Measurements from ENCODE around the gene NDFIP2. TPM values are rescaled to one million over a fixed set of nuclear protein-coding genes. Genes with fewer than 3 reads are reported as not detected.

Gene NDFIP2
- total RNA-seq, 1 donor from 2014 or later = 30.4 TPM

DNA sequence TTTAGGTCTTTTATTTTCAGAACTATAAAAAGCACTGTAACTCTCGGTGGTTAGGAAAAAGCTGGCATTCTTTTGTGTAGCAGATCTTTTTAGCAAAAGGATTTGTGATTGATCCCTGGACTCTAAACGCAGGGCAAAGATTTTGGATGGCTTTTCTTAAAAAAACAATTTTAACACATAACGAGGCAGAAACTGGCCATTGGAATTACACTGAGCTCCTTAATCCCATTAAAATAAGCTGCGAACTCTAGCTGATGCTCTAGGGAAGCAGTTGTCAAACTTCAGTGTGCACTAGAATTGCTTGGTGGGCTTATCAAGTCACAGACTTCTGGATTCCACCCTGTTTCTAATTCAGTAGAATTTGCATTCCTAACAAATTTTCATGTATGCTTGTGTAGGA lies 33.8 kb upstream of the NDFIP2 start:
- peaks cover 21% of the 10 kb centered on the region for H3K4me1 Mint-ChIP-seq (ENCODE audit: unreplicated experiment)
- peaks cover 2% of the 10 kb centered on the region for H3K27me3 Mint-ChIP-seq (ENCODE audit: unreplicated experiment)
- no peaks in the 10 kb centered on the region for H3K9me3 Mint-ChIP-seq (ENCODE audit: unreplicated experiment)
- no peak for DNase-seq (ENCODE audit: low spot score)
- no peaks in the 10 kb centered on the region for H3K36me3 Mint-ChIP-seq (ENCODE audit: low read depth, unreplicated experiment)
- TF ChIP-seq, protein P1, sequence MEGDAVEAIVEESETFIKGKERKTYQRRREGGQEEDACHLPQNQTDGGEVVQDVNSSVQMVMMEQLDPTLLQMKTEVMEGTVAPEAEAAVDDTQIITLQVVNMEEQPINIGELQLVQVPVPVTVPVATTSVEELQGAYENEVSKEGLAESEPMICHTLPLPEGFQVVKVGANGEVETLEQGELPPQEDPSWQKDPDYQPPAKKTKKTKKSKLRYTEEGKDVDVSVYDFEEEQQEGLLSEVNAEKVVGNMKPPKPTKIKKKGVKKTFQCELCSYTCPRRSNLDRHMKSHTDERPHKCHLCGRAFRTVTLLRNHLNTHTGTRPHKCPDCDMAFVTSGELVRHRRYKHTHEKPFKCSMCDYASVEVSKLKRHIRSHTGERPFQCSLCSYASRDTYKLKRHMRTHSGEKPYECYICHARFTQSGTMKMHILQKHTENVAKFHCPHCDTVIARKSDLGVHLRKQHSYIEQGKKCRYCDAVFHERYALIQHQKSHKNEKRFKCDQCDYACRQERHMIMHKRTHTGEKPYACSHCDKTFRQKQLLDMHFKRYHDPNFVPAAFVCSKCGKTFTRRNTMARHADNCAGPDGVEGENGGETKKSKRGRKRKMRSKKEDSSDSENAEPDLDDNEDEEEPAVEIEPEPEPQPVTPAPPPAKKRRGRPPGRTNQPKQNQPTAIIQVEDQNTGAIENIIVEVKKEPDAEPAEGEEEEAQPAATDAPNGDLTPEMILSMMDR (IDR thresholded peaks at IDR 0.05; ENCODE audit: unreplicated experiment) = no peak
- no peak overlapping the region for H3K27ac Mint-ChIP-seq (ENCODE audit: unreplicated experiment)
- H3K4me3 Mint-ChIP-seq (ENCODE audit: unreplicated experiment) = no peak overlapping the region

DNA sequence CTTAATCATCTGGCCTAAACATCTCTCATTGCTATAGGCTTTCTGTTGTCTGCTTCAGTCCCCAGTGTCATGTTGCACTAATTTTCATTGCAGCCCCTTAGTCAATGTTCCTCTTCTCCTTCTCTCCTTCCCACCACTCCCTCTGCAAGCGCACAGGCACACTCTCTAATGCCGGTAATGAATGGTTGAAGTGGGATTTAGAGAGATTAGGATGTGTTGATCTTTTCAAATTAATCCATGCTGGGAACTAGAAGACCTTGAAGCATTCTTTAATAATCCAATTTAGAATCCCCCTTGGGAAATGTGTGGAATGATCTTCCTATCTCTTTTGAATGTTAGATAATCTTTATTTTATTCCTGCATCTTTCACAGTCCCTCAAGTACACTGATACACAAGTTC lies 33.2 kb upstream of the NDFIP2 start:
- DNase-seq (ENCODE audit: low spot score) = no peak
- TF ChIP-seq, protein P1 (IDR thresholded peaks at IDR 0.05; ENCODE audit: unreplicated experiment) = no peak
- no peaks in the 10 kb centered on the region for H3K36me3 Mint-ChIP-seq (ENCODE audit: low read depth, unreplicated experiment)
- no peaks in the 10 kb centered on the region for H3K9me3 Mint-ChIP-seq (ENCODE audit: unreplicated experiment)
- H3K27ac Mint-ChIP-seq (ENCODE audit: unreplicated experiment) = peak overlapping the region; percentile 66
- H3K4me1 Mint-ChIP-seq (ENCODE audit: unreplicated experiment) = peaks cover 21% of the 10 kb centered on the region
- H3K27me3 Mint-ChIP-seq (ENCODE audit: unreplicated experiment) = peaks cover 2% of the 10 kb centered on the region
- H3K4me3 Mint-ChIP-seq (ENCODE audit: unreplicated experiment) = no peak overlapping the region

DNA sequence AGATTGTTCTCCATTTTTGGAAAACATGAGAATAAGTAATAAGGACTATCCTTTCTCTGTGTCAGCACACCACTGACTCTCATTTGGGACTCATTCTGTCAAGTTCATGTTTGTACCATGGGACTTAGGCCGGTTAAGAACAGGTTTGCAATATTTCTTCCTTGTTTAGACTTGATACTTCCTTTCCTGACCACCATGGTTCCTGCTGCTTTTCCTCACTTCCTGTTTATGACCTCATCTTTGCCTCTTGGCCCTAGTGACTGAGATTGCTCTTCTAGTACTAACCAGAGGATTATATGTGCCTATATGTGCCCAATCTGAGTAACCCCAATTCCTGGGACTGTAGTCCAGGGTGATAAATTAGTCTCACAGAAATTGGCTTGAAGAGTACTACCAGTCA lies 32.5 kb upstream of the NDFIP2 start:
- TF ChIP-seq, protein P1 (IDR thresholded peaks at IDR 0.05; ENCODE audit: unreplicated experiment) = no peak
- H3K27ac Mint-ChIP-seq (ENCODE audit: unreplicated experiment) = peak overlapping the region; percentile 66
- no peaks in the 10 kb centered on the region for H3K9me3 Mint-ChIP-seq (ENCODE audit: unreplicated experiment)
- no peaks in the 10 kb centered on the region for H3K36me3 Mint-ChIP-seq (ENCODE audit: low read depth, unreplicated experiment)
- H3K4me3 Mint-ChIP-seq (ENCODE audit: unreplicated experiment) = no peak overlapping the region
- H3K4me1 Mint-ChIP-seq (ENCODE audit: unreplicated experiment) = peaks cover 21% of the 10 kb centered on the region
- no peaks in the 10 kb centered on the region for H3K27me3 Mint-ChIP-seq (ENCODE audit: unreplicated experiment)
- no peak for DNase-seq (ENCODE audit: low spot score)

DNA sequence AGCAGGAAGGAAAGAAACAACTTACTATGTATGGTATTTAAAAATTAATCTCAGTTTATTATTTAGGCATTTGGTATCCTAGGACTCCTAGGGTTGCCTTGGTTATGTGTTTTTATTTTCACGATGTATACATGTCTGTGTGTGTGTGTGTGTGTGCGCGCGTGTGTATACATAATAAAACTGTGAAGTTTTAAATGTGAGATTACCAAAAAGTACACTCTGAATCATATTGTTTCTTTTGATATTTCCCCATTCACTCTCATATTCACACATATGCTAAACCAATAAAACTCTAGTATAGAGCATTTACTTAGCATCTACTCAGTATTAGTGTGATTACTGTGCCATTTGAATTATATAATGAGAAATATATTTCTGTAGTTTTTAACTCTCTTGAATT lies 30.8 kb upstream of the NDFIP2 start:
- Mint-ChIP-seq H3K4me1 (ENCODE audit: unreplicated experiment) (peaks cover 21% of the 10 kb centered on the region), H3K27me3 (ENCODE audit: unreplicated experiment) (no peaks in the 10 kb centered on the region), H3K36me3 (ENCODE audit: low read depth, unreplicated experiment) (no peaks in the 10 kb centered on the region), H3K9me3 (ENCODE audit: unreplicated experiment) (no peaks in the 10 kb centered on the region), H3K27ac (ENCODE audit: unreplicated experiment) (no peak overlapping the region), H3K4me3 (ENCODE audit: unreplicated experiment) (no peak overlapping the region)
- TF ChIP-seq, protein P1 (IDR thresholded peaks at IDR 0.05; ENCODE audit: unreplicated experiment) = no peak
- DNase-seq (ENCODE audit: low spot score) = no peak

DNA sequence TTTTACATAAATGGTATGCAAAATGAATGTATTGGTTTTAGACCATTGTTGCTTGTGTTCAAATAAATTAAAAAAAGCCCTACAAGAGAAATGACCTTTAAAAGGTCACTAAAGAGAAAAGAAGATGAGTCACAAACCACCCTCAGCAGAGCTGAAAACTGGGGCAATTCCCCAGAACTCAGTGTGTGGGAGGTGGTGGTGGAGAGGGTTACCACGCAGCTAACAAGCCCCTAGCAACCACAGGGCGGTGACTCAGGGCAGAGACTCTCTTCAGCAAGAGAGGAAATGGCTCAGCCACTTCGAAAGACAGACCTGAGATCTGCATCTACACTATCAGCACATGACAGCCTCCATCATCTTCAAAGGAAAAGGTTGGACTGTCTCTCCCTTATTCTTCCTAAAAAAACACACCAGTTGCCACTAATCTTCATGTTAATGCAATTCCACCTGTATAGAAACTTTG lies 29.4 kb upstream of the NDFIP2 start:
- Mint-ChIP-seq H3K9me3 (ENCODE audit: unreplicated experiment) (no peaks in the 10 kb centered on the region), H3K27me3 (ENCODE audit: unreplicated experiment) (no peaks in the 10 kb centered on the region), H3K36me3 (ENCODE audit: low read depth, unreplicated experiment) (no peaks in the 10 kb centered on the region), H3K4me1 (ENCODE audit: unreplicated experiment) (peaks cover 21% of the 10 kb centered on the region), H3K27ac (ENCODE audit: unreplicated experiment) (no peak overlapping the region), H3K4me3 (ENCODE audit: unreplicated experiment) (no peak overlapping the region)
- TF ChIP-seq, protein P1 (IDR thresholded peaks at IDR 0.05; ENCODE audit: unreplicated experiment) = no peak
- no peak for DNase-seq (ENCODE audit: low spot score)
